Mesothelial cell of epicardium (in vitro differentiated cells): ENCODE results near the gene ARFGEF3. TPM values are rescaled to one million over a fixed set of nuclear protein-coding genes. Genes with fewer than 3 reads are reported as not detected.

Source experiments
- DNase-seq, 2 experiments: peaks; one replicate each; pipeline ENCODE4 v3.0.0; 2021; ENCODE audit warnings: low spot score in 2 of 2; ENCODE audit not compliant: unreplicated experiment in 2 of 2
- H3K27ac Mint-ChIP-seq: 2 replicates; pipeline ENCODE4 v1.8.0; 2021; ENCODE audit warnings: mixed read lengths
- H3K27me3 Mint-ChIP-seq: 2 replicates; pipeline ENCODE4 v1.8.0; 2021; ENCODE audit warnings: low read depth, mixed read lengths
- H3K36me3 Mint-ChIP-seq: 2 replicates; pipeline ENCODE4 v1.8.0; 2021; ENCODE audit warnings: mixed read lengths
- H3K4me1 Mint-ChIP-seq: 2 replicates; pipeline ENCODE4 v1.8.0; 2021; ENCODE audit warnings: mixed read lengths
- H3K4me3 Mint-ChIP-seq: 2 replicates; pipeline ENCODE4 v1.8.0; 2021; ENCODE audit warnings: mild to moderate bottlenecking, moderate library complexity, mixed read lengths
- H3K9me3 Mint-ChIP-seq: 2 replicates; pipeline ENCODE4 v1.8.0; 2021; ENCODE audit warnings: mixed read lengths
- total RNA-seq: library from RNA; stranded (reverse); gene quantifications from 3 replicates; pipeline ENCODE4 v1.2.1, GENCODE V29; 2021
- TF ChIP-seq, protein P1 (sequence below): fragments of 200-600 bp; sonication (generic); IDR thresholded peaks from one replicate; pipeline ENCODE4 v1.5.0; 2021; ENCODE audit warnings: antibody characterized with exemption; ENCODE audit not compliant: unreplicated experiment

Gene ARFGEF3
- total RNA-seq, 1 donor from 2014 or later: 6.1 TPM

DNA sequence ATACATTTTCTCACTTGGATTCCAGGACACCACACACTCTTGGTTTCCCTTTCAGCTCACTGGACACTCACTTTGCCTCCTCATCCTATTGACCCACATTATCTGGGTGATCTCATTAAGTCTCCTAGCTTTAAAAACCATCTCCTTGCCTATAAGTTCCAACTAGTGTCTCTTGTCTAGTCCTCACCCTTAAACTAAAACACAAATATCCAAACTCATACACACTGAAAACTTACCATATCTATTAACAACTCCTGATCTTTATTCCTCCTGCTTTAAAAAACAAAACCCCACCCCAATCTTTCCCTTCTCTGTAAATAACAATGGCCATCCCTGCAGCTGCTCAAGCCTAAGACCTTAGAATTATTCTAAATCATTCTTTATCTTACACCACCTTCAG lies 212.5 kb downstream of the ARFGEF3 start:
- Mint-ChIP-seq H3K9me3 (no peaks in the 10 kb centered on the region), H3K27me3 (no peaks in the 10 kb centered on the region), H3K4me3 (no peak overlapping the region), H3K36me3 (no peaks in the 10 kb centered on the region), H3K27ac (no peak overlapping the region), H3K4me1 (peaks cover 25% of the 10 kb centered on the region)
- DNase-seq: no peak
- TF ChIP-seq, protein P1, sequence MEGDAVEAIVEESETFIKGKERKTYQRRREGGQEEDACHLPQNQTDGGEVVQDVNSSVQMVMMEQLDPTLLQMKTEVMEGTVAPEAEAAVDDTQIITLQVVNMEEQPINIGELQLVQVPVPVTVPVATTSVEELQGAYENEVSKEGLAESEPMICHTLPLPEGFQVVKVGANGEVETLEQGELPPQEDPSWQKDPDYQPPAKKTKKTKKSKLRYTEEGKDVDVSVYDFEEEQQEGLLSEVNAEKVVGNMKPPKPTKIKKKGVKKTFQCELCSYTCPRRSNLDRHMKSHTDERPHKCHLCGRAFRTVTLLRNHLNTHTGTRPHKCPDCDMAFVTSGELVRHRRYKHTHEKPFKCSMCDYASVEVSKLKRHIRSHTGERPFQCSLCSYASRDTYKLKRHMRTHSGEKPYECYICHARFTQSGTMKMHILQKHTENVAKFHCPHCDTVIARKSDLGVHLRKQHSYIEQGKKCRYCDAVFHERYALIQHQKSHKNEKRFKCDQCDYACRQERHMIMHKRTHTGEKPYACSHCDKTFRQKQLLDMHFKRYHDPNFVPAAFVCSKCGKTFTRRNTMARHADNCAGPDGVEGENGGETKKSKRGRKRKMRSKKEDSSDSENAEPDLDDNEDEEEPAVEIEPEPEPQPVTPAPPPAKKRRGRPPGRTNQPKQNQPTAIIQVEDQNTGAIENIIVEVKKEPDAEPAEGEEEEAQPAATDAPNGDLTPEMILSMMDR: no peak

DNA sequence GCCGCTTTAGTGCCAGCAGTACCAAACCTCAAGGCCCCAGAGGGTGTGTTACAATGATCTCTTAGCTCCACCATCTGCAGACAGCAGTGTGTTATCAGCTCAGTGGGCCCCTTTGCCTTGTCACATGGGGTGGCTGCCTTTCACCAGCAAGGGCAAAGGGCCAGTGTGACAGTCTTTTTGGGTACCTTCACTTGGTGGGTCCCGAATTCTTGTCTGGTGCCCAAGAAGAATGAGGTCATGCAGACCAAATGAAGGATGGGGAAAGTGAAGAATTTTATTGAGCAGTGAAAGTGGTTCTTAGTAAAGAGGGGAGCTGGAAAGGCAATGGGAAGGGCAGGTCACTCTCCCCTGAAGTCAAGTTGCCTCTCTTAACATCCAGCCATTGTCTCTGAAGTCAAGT lies 213.1 kb downstream of the ARFGEF3 start:
- Mint-ChIP-seq H3K4me3 (no peak overlapping the region), H3K4me1 (peaks cover 25% of the 10 kb centered on the region), H3K27me3 (no peaks in the 10 kb centered on the region), H3K9me3 (no peaks in the 10 kb centered on the region), H3K36me3 (no peaks in the 10 kb centered on the region), H3K27ac (no peak overlapping the region)
- no peak for DNase-seq
- TF ChIP-seq, protein P1: no peak

DNA sequence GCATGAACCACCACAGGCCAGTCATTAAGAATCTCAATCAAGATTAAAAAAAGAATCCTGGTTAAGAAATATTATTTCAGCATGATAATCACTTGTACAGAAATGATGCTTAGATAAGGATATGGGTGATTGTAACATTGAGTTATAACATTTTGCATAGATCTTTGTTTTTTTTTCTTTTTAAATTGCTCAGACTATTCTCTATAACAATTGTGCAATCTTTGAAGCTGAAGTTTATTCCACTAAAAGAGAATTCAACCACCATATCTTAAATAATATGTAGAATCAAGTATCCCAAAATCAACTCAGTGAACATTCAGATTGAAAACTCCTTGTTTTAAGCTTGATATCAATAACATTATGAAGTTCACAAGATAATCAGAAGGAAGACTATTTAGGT lies 215.3 kb downstream of the ARFGEF3 start:
- Mint-ChIP-seq H3K4me3 (no peak overlapping the region), H3K36me3 (no peaks in the 10 kb centered on the region), H3K27ac (no peak overlapping the region), H3K27me3 (no peaks in the 10 kb centered on the region), H3K4me1 (peaks cover 8% of the 10 kb centered on the region), H3K9me3 (no peaks in the 10 kb centered on the region)
- no peak for DNase-seq
- TF ChIP-seq, protein P1: no peak

DNA sequence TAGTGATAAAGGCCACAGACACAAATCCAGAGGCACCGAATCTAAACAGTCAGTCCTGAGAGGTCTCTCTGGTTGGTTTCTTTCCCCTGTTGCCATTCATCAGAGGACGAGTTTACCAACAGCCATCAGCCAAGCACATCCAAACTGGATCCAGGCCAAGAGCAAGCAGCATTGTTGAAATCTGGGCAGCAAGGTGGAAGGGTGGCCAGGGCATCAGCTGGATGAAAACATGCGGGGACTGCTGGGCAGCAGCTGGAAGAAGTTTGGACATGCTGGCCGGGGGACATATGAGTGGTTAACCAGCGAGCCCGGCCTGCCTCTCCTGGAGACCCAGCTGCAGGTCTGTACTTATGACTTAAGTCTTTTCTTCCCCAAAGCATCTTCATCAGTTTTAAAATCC lies 216.1 kb downstream of the ARFGEF3 start, which contains the start of gene SMIM28:
SMIM28 (plus strand) TSS at position 62 of the 400 bp plus-strand sequence; CDS start at position 230, 168 bp downstream.
- DNase-seq: no peak
- no peak within 1 kb of the TSS for H3K27ac Mint-ChIP-seq
- no peaks in the 10 kb centered on the region for H3K9me3 Mint-ChIP-seq
- H3K36me3 Mint-ChIP-seq: no peaks in the 10 kb centered on the region
- TF ChIP-seq, protein P1: no peak
- no peaks in the 10 kb centered on the region for H3K27me3 Mint-ChIP-seq
- H3K4me1 Mint-ChIP-seq: peaks cover 2% of the 10 kb centered on the region
- no peak within 1 kb of the TSS for H3K4me3 Mint-ChIP-seq

DNA sequence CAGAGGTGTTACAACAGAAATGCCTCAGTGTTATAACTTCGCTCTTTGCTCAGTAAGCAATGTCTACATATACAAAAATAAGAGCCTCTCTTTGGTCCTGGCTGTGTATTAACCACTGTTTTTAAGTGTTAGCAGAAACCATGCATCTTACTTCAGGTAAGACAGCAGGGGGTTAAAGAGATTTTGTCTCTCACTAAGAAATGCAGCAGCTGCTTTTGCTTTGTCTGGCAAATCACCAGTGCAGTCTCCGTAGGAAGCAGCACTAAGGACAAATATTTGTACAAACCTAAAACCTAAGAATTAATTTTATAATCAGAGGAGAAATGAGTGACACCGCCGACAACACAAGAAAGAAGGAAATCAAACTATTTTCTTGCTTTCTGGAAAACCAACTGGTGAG lies 216.7 kb downstream of the ARFGEF3 start:
- no peaks in the 10 kb centered on the region for H3K27me3 Mint-ChIP-seq
- no peaks in the 10 kb centered on the region for H3K36me3 Mint-ChIP-seq
- no peaks in the 10 kb centered on the region for H3K9me3 Mint-ChIP-seq
- no peak overlapping the region for H3K27ac Mint-ChIP-seq
- DNase-seq: no peak
- TF ChIP-seq, protein P1: no peak
- H3K4me3 Mint-ChIP-seq: no peak overlapping the region
- peaks cover 6% of the 10 kb centered on the region for H3K4me1 Mint-ChIP-seq
